ENCODE data around the gene LNP1. TPM values are rescaled to one million over a fixed set of nuclear protein-coding genes. Genes with fewer than 3 reads are reported as not detected.
A peak's percentile ranks its signal among the peaks of the same experiment; 100 is the strongest.

The LNP1 gene
- total and polyA plus RNA-seq, 2 of the 13 experiments (the other 11 are each of a cell fraction or from before 2014, with no cell fraction given) = 3.6 to 7.0 TPM

- peak; percentile 99 for ATAC-seq
- Histone ChIP-seq H3K79me2 (ENCODE audit: insufficient read depth, low read length) (peaks cover 61% of the 10 kb centered on the region), H3K27ac (ENCODE audit: extremely low read length, insufficient read depth, low read length) (peak overlapping the region; percentile 68), H2AFZ (ENCODE audit: low read length) (no peak overlapping the region), H3K4me2 (ENCODE audit: low read depth, low read length) (peak overlapping the region; percentile 31), H4K20me1 (ENCODE audit: insufficient read depth, low read length) (no peaks in the 10 kb centered on the region; the same call in 1 of the 2 replicates), H3K27me3 (ENCODE audit: control insufficient read depth in 1 of 2, insufficient read depth in 2 of 2, low read length in 2 of 2) (no peaks in the 10 kb centered on the region), H3K4me1 (ENCODE audit: insufficient read depth, low read length) (peaks cover 37% of the 10 kb centered on the region), H3K36me3 (replicated peaks in 1 of 2; ENCODE audit: control insufficient read depth in 1 of 2, insufficient read depth in 2 of 2, low read length in 2 of 2) (peaks cover 12 to 50% of the 10 kb centered on the region in 2 experiments), H3K4me3 (replicated peaks in 1 of 3; ENCODE audit: insufficient read depth in 1 of 3, low read depth in 2 of 3, low read length in 3 of 3) (peak overlapping the region in 1 of 3 experiments; percentile 23; a peak in 3 of 6 replicates), H3K9ac (ENCODE audit: insufficient read depth, low read depth, low read length) (no peak overlapping the region), H3K9me3 (ENCODE audit: low read length) (peaks cover 17% of the 10 kb centered on the region)
- FAIRE-seq = no peak
- in situ Hi-C loops (cut with HindIII; ENCODE audit: extremely low pct_ligation_motif_present, low pct_unique_long_range_greater_than_20kb) = no loop called here
- intact Hi-C loops (cut with micrococcal nuclease; ENCODE audit: unreplicated experiment) = no loop called here
- DNase-seq (ENCODE audit: low spot score) = peak; percentile 73
- BruUV-seq (replicated peaks) = no TSS peak
- ChIA-PET POLR2A (interaction anchor here (0.9 to 3.1 kb wide), 5 partner anchors 9 to 126 kb away, joined by 3 to 39 read pairs (median 6); partner anchors contain the start of genes LNP1, TBC1D23 and TOMM70), CTCF (ENCODE audit: low intra/inter-chr PET ratio, low total read pairs) (no interaction called here)
- TF ChIP-seq, protein P1, sequence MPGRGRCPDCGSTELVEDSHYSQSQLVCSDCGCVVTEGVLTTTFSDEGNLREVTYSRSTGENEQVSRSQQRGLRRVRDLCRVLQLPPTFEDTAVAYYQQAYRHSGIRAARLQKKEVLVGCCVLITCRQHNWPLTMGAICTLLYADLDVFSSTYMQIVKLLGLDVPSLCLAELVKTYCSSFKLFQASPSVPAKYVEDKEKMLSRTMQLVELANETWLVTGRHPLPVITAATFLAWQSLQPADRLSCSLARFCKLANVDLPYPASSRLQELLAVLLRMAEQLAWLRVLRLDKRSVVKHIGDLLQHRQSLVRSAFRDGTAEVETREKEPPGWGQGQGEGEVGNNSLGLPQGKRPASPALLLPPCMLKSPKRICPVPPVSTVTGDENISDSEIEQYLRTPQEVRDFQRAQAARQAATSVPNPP (CRISPR knock-in tag; IDR thresholded peaks at IDR 0.05) = no peak
- TF ChIP-seq FOXA3 (CRISPR knock-in tag; IDR thresholded peaks at IDR 0.05) = peak; percentile 78
- TF ChIP-seq ZNF563 (CRISPR knock-in tag; IDR thresholded peaks at IDR 0.05) = no peak
- TF ChIP-seq ZNF816 (CRISPR knock-in tag; IDR thresholded peaks at IDR 0.05; ENCODE audit: borderline replicate concordance) = peak; percentile 28; the same call in 1 of the 2 replicates
- no peak for TF ChIP-seq ZNF687 (CRISPR knock-in tag; IDR thresholded peaks at IDR 0.05)
- TF ChIP-seq NAIF1 (CRISPR knock-in tag; IDR thresholded peaks at IDR 0.05; ENCODE audit: borderline replicate concordance) = no peak
- no peak for TF ChIP-seq CREB1 (IDR thresholded peaks at IDR 0.05)
- TF ChIP-seq CREB1 (CRISPR knock-in tag; IDR thresholded peaks at IDR 0.05) = no peak
- TF ChIP-seq ZNF605 (CRISPR knock-in tag; IDR thresholded peaks at IDR 0.05) = no peak
- TF ChIP-seq HDAC1 (CRISPR knock-in tag; IDR thresholded peaks at IDR 0.05) = 0 out of 2 replicates have a peak, but pooled peaks have one; percentile 28
- no peak for TF ChIP-seq PAWR (CRISPR knock-in tag; IDR thresholded peaks at IDR 0.05; ENCODE audit: borderline replicate concordance)
- peak; percentile 47; the same call in 1 of the 2 replicates for TF ChIP-seq RXRB (CRISPR knock-in tag; IDR thresholded peaks at IDR 0.05; ENCODE audit: borderline replicate concordance)
- no peak for TF ChIP-seq ZNF225 (CRISPR knock-in tag; IDR thresholded peaks at IDR 0.05)
- no peak for TF ChIP-seq ZBTB4 (CRISPR knock-in tag; IDR thresholded peaks at IDR 0.05; ENCODE audit: borderline replicate concordance)
These were observed 14.8 kb upstream of the LNP1 start for GRCh38 chr3:100386437-100387074.
